GM19438 (cell line): ENCODE measurements around the gene CFDP1.
A peak's percentile ranks its signal among the peaks of the same experiment; 100 is the strongest.

ENCODE experiments used
- ATAC-seq: cut with Tn5 transposase; IDR thresholded peaks from one replicate; pipeline ENCODE4 v1.9.1; 2021; ENCODE audit warnings: low read depth; ENCODE audit not compliant: unreplicated experiment

CFDP1 gene

GRCh38 chr16:75326333-75326732 is 107.0 kb downstream of the CFDP1 start:
- no peak for ATAC-seq

- no peak for ATAC-seq
Measured at GRCh38 chr16:75323933-75324332, 109.4 kb downstream of the CFDP1 start.

DNA sequence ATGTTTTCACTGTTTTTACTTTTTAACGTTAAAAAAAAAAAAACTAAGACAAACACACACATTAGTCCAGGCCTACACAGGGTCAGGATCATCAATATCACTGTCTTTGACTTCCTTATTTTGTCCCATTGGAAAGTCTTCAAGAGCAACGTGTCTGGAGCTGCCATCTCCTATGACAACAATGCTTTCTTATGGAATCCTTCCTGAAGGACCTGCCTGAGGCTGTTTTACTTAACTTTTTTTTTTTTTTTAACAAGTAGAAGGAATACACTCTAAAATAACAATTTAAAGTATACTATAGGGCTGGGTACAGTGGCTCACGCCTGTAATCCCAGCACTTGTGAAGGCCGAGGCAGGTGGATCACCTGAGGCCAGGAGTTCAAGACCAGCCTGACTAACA is 110.1 kb downstream of the CFDP1 start:
- no peak for ATAC-seq

DNA sequence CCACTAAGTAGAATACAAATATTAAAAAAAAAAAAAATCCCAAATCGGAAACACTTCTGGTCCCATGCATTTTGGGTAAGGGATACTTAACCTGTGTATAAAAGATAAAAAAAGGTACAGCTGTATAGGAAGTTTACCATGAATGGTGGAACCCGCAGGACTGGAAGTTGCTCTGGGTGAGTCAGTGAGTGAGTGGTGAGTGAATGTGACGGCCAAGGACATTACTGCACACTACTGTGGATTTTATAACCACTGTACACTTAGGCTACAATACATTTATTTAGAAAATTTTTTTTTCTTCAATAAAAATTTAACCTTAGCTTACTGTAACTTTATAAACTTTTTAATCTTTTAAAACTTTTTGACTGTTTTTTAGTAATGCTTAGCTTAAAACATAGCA is 110.6 kb downstream of the CFDP1 start:
- ATAC-seq = no peak

DNA sequence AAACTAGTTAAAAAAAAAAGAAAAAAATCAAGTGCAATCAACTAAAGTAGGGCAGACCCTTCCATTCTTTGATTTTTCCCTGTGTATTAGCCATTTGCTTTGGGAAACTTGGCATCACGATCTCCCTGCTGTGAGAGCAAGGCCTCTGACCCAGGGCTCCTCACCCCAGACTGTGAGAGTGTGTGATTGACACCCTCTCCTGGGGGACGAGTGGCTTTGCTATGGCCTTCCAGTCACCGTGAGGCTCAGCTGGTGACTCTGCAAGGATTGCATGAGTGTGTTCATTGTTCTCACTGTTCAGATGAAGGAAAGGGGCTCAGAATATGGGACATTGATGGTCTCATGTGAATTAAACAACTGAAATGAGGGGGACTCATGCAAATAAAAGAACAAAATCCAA is 112.9 kb downstream of the CFDP1 start:
- no peak for ATAC-seq

DNA sequence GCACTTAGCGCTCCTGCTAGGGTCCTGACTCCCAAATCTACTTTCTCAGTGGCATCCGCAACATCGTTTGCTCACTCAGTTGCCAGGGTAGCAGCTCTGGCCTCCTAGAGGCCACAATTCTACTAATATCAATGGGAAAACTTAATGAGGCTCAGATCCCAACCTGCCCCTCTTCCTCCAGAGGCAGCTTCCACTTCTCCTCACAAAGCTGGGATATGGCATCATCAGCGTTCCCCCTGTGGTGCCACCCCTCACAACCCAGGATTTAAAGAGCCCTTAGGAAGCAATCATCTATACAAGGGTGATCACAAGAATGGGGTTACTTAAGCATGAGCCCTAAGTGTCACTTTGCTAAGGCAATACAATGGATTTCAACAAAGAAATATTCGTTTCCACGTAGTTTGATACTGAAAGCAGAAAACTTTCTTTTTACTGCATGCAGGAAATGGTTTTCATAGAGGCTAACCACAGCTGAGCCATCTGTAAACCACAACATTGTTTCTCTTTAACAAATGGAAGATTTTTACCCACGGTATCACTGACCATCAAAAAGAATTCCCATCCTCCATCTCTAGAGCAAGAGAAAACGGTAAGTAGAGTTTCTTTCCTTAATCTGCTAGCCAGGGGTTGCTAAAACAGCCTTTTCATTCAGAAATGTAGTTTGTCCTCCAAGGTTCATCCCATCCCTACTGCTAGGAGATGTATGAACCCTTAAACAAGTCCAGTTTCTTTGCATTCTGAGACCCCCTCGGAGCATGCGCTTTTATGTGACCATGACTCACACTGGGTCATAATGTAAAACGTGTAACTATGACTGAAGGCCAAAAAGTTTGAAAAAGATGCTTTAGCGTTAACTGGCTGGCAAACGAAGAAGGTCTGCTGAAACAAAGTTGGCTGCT is 113.5 kb downstream of the CFDP1 start:
- ATAC-seq = peak; percentile 72

GRCh38 chr16:75318737-75319136 is 114.6 kb downstream of the CFDP1 start:
- no peak for ATAC-seq

- ATAC-seq = no peak
Measured at GRCh38 chr16:75317532-75317931, 115.8 kb downstream of the CFDP1 start.

DNA sequence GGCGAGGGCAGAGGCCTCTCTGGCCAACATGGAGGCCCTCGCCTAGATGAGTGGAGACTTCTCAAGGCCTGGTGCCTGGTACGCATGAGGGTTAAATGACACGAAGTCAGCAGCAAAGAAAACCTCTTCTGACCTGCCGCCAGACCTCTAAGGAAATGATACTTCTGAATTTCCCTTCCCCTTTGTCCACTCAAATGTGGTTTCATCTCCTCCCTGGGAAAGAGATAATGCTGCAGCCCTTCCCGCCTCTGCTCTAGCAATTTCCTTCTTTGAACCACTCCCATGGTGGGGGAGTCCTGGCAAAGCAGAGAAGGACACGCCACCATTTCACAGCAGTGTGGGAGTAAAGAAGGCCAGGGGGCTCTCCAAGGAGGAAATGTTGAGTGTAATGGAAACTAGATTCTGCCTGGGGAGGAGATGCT is 116.2 kb downstream of the CFDP1 start:
- ATAC-seq = no peak

- ATAC-seq = no peak
Measured at GRCh38 chr16:75315539-75316306, 117.6 kb downstream of the CFDP1 start.

DNA sequence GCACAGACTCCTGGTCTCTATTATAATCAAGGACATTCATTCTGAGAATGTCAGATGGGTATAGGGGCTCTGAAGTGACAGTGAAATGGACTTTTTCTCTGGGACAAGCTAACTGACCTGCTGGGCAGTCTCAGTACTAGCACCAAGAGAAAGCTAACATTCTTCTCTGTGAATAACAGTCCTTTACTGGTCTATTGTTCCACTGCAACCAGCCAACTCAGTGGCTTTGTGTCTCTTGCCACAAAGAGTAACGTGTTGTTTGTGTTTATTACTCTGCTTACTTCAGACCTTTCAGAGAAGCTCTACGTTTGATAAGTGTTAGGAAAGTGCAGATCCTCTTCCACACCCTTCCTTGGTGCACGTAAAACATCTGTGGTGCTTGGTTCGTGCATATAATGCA is 120.4 kb downstream of the CFDP1 start:
- ATAC-seq = no peak

- no peak for ATAC-seq
Measured at GRCh38 chr16:75311383-75311938, 121.8 kb downstream of the CFDP1 start.

DNA sequence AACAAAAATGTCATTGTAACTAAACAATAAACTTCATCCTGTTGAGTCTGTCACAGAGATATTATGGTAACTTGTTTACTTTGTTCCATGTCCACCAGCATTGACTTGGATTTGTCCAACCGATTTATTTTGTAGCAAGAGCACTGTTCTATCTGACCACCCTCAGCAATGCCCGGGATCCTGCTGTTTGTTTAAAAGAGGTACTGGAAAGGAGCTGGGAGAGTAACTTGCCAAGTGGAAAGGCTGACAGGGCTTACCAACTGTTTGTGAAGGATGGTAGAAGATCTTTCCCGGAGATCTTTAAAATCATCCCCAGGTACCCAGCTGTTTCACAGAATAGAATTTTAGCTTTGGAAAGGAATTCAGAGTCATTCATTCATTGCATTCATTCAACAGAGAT is 122.8 kb downstream of the CFDP1 start:
- ATAC-seq = no peak

DNA sequence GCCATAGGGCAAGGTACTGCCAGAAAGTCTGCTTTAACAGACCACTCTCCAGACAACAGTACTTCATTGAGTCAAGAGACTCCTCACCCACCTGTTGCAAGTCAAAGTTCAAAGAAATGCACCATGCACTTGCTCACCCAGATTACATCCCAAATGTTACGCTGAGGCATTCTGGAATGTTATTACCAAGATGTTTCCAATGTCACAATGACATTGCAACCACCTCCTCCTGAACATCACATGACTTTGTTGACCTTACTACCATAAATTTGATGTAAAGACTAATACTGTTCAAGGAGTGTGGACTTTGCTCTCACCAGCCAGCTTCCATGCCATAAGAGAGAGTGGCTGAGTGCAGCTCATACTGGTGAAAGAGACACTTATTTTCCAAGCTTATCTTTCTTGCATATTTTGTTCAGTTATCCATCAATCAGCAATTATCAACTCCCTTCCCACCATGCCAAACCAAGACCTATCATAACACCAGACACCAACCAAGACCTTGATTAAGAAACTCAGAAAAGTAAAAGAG is 123.3 kb downstream of the CFDP1 start:
- ATAC-seq = no peak

DNA sequence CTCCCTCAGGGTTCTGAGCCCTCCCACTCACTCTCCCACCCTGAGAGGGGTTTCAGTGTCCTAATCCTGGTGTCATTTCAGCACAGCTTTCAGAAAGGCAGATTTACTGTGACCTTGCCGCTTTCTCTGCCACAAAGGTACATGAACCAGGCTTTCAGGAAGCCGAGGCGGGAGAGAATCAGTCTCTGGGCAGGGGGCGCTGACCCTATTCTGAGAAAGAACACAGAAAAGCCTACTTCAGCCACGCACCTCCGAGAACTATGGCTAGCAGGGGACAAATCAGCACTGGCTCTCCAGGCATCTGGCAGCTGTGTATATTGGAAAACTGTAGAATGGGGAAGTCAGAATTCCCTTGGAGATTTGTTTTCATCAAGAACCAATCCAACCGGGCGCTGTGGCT is 124.1 kb downstream of the CFDP1 start:
- no peak for ATAC-seq

DNA sequence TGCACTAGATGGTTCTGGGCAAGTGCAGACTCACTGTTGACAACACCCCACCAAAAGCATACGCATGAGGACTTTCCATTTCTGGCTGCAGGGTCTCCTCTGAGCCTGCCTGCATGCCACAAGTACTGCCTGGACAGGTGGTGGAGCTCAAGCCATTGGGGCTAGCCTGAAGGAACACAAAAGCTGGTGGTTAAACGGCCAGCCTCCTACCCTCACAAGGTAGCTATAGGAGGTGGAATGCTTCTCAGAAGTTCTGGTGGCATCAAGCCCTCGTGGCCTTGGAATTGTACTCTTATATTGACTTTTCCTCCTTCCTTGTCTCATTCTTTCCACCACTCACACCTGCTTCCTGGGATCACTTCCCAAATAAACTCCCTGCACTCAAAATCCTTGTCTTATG is 125.3 kb downstream of the CFDP1 start:
- ATAC-seq = no peak

GRCh38 chr16:75307506-75307905 is 125.8 kb downstream of the CFDP1 start:
- ATAC-seq = no peak

DNA sequence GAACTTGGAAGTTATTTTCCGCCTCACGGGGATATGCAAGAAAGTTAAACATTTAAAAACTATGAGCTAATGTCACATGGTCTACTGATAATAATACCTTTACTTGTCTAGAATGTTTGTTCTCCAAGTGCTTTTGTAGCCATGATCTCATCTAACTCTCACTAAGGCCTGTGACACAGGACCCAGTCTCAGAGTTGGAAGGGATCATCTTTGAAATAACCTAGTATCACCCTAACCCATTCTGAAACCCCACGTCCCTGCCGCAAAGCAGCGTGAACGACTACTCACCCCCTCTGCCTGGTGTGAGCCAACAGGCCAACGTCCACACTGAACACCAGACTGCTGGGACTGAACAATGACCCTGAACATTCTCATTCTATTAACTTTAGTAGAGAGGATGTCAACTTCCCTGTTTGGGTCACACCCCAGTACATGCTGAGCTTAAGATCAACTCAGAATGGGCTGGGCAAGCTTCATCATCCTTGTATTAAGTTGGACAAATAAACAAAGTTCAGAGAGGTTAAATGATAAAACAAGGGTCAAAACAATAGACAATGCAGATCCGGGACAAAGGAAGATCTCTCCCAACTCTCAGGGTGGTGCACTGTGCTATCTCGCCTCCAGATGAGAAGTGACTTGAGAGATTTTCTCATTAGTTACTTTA is 127.1 kb downstream of the CFDP1 start:
- ATAC-seq = no peak

- ATAC-seq = no peak
Measured at GRCh38 chr16:75305364-75306098, 127.8 kb downstream of the CFDP1 start.
